IMR-90 (cell line): Measurements from ENCODE around the gene CLEC16A. TPM values are rescaled to one million over a fixed set of nuclear protein-coding genes. Genes with fewer than 3 reads are reported as not detected.

ENCODE experiments used
- ATAC-seq: fragments of 200-7000 bp; cut with Tn5 transposase; 2 replicates; pipeline ENCODE4 v1.9.1; 2020; ENCODE audit warnings: low read depth, mild to moderate bottlenecking, moderate library complexity
- BruUV-seq: library from RNA; stranded (reverse); fragments of 400-500 nt; replicated peaks from 2 replicates; lab custom pipeline; 2021; lab: Mats Ljungman, UMichigan
- CTCF ChIA-PET: fragments of 300-600 bp; formaldehyde crosslinking; extraction: SDS; loops from one replicate; lab custom pipeline; 2021; ENCODE audit warnings: antibody characterized with exemption; lab: Yijun Ruan, JAX
- POLR2A ChIA-PET: fragments of 300-600 bp; sonication (Branson Sonifier 250); formaldehyde crosslinking; loops from one replicate; lab custom pipeline; 2022; ENCODE audit warnings: antibody characterized with exemption; ENCODE audit not compliant: unreplicated experiment; lab: Charles Lee
- DNase-seq: peaks from one replicate; pipeline ENCODE4 v3.0.0; 2013
- H2AFZ ChIP-seq: replicated peaks from 2 replicates; pipeline ENCODE3; 2013; ENCODE audit warnings: low read length, mild to moderate bottlenecking; ENCODE audit not compliant: poor library complexity
- H2AK5ac ChIP-seq: 2 replicates; pipeline ENCODE4 v1.6.1; 2013; ENCODE audit warnings: low read depth, low read length, inconsistent platforms
- H2AK9ac ChIP-seq: replicated peaks from 2 replicates; pipeline ENCODE3; 2013; ENCODE audit warnings: mild to moderate bottlenecking, low read depth, low read length, moderate library complexity; ENCODE audit not compliant: poor library complexity
- H2BK120ac ChIP-seq: 2 replicates; pipeline ENCODE4 v1.6.1; 2013; ENCODE audit warnings: low read depth, low read length, inconsistent platforms
- H2BK15ac ChIP-seq: 3 replicates; pipeline ENCODE4 v1.6.1; 2013; ENCODE audit warnings: low read depth, low read length, inconsistent platforms
- H2BK20ac ChIP-seq: 2 replicates; pipeline ENCODE4 v1.6.1; 2013; ENCODE audit warnings: low read depth, mild to moderate bottlenecking, inconsistent platforms, low read length, moderate library complexity
- H2BK5ac ChIP-seq: 2 replicates; pipeline ENCODE4 v1.6.1; 2013; ENCODE audit warnings: mild to moderate bottlenecking, low read depth, low read length, inconsistent platforms; ENCODE audit not compliant: poor library complexity, severe bottlenecking
- H3K14ac ChIP-seq: replicated peaks from 2 replicates; pipeline ENCODE4 v1.6.1; 2013; ENCODE audit warnings: low read depth, low read length, inconsistent platforms
- H3K18ac ChIP-seq: 2 replicates; pipeline ENCODE4 v1.6.1; 2013; ENCODE audit warnings: low read depth, low read length, control low read depth
- H3K23ac ChIP-seq: 2 replicates; pipeline ENCODE4 v1.6.1; 2013; ENCODE audit warnings: low read depth, low read length, inconsistent platforms
- H3K27ac ChIP-seq: 2 replicates; pipeline ENCODE4 v1.5.1; 2013; ENCODE audit warnings: mild to moderate bottlenecking, control low read depth, low read length; ENCODE audit not compliant: insufficient read depth
- H3K27me3 ChIP-seq: 2 replicates; pipeline ENCODE4 v1.6.1; 2013; ENCODE audit warnings: low read length; ENCODE audit not compliant: control insufficient read depth, insufficient read depth
- H3K36me3 ChIP-seq: 2 replicates; pipeline ENCODE4 v1.6.1; 2013; ENCODE audit warnings: low read length, mixed read lengths; ENCODE audit not compliant: control insufficient read depth, insufficient read depth
- H3K4ac ChIP-seq: 2 replicates; pipeline ENCODE4 v1.6.1; 2013; ENCODE audit warnings: low read depth, low read length, inconsistent platforms
- H3K4me1 ChIP-seq: 2 replicates; pipeline ENCODE4 v1.6.1; 2013; ENCODE audit warnings: low read length, mixed read lengths; ENCODE audit not compliant: control insufficient read depth, insufficient read depth
- H3K4me2 ChIP-seq: 2 replicates; pipeline ENCODE4 v1.6.1; 2013; ENCODE audit warnings: low read depth, mild to moderate bottlenecking, control low read depth, low read length, moderate library complexity
- H3K4me3 ChIP-seq: 2 replicates; pipeline ENCODE4 v1.5.1; 2013; ENCODE audit warnings: low read depth, mild to moderate bottlenecking, control low read depth, low read length, moderate library complexity; ENCODE audit not compliant: insufficient read depth
- H3K56ac ChIP-seq: 2 replicates; pipeline ENCODE4 v1.6.1; 2013; ENCODE audit warnings: low read length, inconsistent platforms; ENCODE audit not compliant: insufficient read depth; ENCODE audit errors: extremely low read depth
- H3K79me1 ChIP-seq, 2 experiments: 2 replicates each; pipeline ENCODE4 v1.6.1; 2013; ENCODE audit warnings: low read length in 2 of 2, inconsistent platforms in 1 of 2, low read depth in 1 of 2
- H3K9ac ChIP-seq: 2 replicates; pipeline ENCODE4 v1.6.1; 2013; ENCODE audit warnings: low read depth, low read length, control low read depth
- H3K9me1 ChIP-seq: 2 replicates; pipeline ENCODE4 v1.6.1; 2013; ENCODE audit warnings: low read length, inconsistent platforms; ENCODE audit not compliant: insufficient read depth
- H3K9me3 ChIP-seq: 2 replicates; pipeline ENCODE4 v1.6.1; 2013; ENCODE audit warnings: low read length; ENCODE audit not compliant: control insufficient read depth, insufficient read depth
- H4K20me1 ChIP-seq: 2 replicates; pipeline ENCODE4 v1.6.1; 2013; ENCODE audit warnings: low read length, inconsistent platforms; ENCODE audit not compliant: insufficient read depth
- H4K5ac ChIP-seq: 2 replicates; pipeline ENCODE4 v1.6.1; 2013; ENCODE audit warnings: mild to moderate bottlenecking, low read depth, low read length, control low read depth
- H4K8ac ChIP-seq, 2 experiments: 2 replicates each; pipeline ENCODE4 v1.6.1; 2013; ENCODE audit warnings: low read depth in 2 of 2, low read length in 2 of 2, control low read depth in 1 of 2, inconsistent platforms in 1 of 2
- H4K91ac ChIP-seq: 2 replicates; pipeline ENCODE4 v1.6.1; 2013; ENCODE audit warnings: low read depth, low read length, inconsistent platforms; ENCODE audit not compliant: insufficient read depth
- BHLHE40 ChIP-seq: fragments of 150-350 bp; IDR thresholded peaks from 2 replicates; pipeline ENCODE4 v1.6.1; 2016; ENCODE audit warnings: mild to moderate bottlenecking, low read depth, low read length
- CEBPB ChIP-seq: IDR thresholded peaks from 2 replicates; pipeline ENCODE4 v1.6.1; 2012; ENCODE audit warnings: low read depth, low read length, improper control_type of control experiment
- CHD1 ChIP-seq: IDR thresholded peaks from 2 replicates; pipeline ENCODE4 v1.6.1; 2012; ENCODE audit warnings: low read depth, low read length, improper control_type of control experiment
- FOS ChIP-seq: fragments of 150-350 bp; IDR thresholded peaks from 2 replicates; pipeline ENCODE4 v1.6.1; 2016; ENCODE audit warnings: low read depth, low read length
- MAFK ChIP-seq: IDR thresholded peaks from 2 replicates; pipeline ENCODE4 v1.6.1; 2012; ENCODE audit warnings: low read depth, low read length, improper control_type of control experiment
- MAZ ChIP-seq: IDR thresholded peaks from 2 replicates; pipeline ENCODE4 v1.6.1; 2012; ENCODE audit warnings: low read depth, mild to moderate bottlenecking, low read length, improper control_type of control experiment, moderate library complexity, borderline replicate concordance
- MXI1 ChIP-seq: IDR thresholded peaks from 2 replicates; pipeline ENCODE4 v1.6.1; 2012; ENCODE audit warnings: low read depth, mild to moderate bottlenecking, low read length, moderate library complexity, borderline replicate concordance
- NFE2L2 ChIP-seq: fragments of 150-350 bp; IDR thresholded peaks from 2 replicates; pipeline ENCODE4 v1.6.1; 2016; ENCODE audit warnings: low read depth, mild to moderate bottlenecking, low read length
- POLR2A ChIP-seq: IDR thresholded peaks from 2 replicates; pipeline ENCODE4 v1.6.1; 2012; ENCODE audit warnings: mild to moderate bottlenecking, low read depth, low read length
- RAD21 ChIP-seq: IDR thresholded peaks from 2 replicates; pipeline ENCODE4 v1.6.1; 2012; ENCODE audit warnings: low read length, improper control_type of control experiment
- RCOR1 ChIP-seq: IDR thresholded peaks from 2 replicates; pipeline ENCODE4 v1.6.1; 2012; ENCODE audit warnings: mild to moderate bottlenecking, low read length, improper control_type of control experiment; ENCODE audit not compliant: insufficient replicate concordance
- RFX5 ChIP-seq: IDR thresholded peaks from 2 replicates; pipeline ENCODE4 v1.8.0; 2012; ENCODE audit warnings: low read depth, mild to moderate bottlenecking, low read length, moderate library complexity
- SMC3 ChIP-seq: fragments of 150-350 bp; IDR thresholded peaks from 2 replicates; pipeline ENCODE4 v1.6.1; 2016; ENCODE audit warnings: low read depth, mild to moderate bottlenecking, antibody characterized with exemption, low read length, moderate library complexity
- WGBS, 2 experiments: methylation state at CpG; one replicate each; pipeline versions ENCODE4 v1.1.5 to v1.1.7; 2013; ENCODE audit warnings: missing lambda C conversion rate in 2 of 2; ENCODE audit not compliant: insufficient read length in 1 of 2; ENCODE audit errors: extremely low coverage in 2 of 2; 5-methylcytosine and 5-hydroxymethylcytosine counted together
- dilution Hi-C: fragments of 300-500 bp; cut with HindIII; formaldehyde crosslinking; loops from one replicate; pipeline ENCODE4 v1.14.3; 2018; ENCODE audit warnings: low sequenced_read_pairs; ENCODE audit not compliant: unreplicated experiment
- in situ Hi-C: fragments of 300-500 bp; cut with MboI; formaldehyde crosslinking; loops from 3 replicates; pipeline ENCODE4 v1.14.3; 2019; ENCODE audit warnings: low sequenced_read_pairs, inconsistent platforms, mixed read lengths
- intact Hi-C: fragments of 100-400 bp; cut with micrococcal nuclease; formaldehyde crosslinking; loops from 2 replicates; pipeline ENCODE4 v1.10.0; 2022
- polyA plus RNA-seq, 3 experiments: library from polyadenylated mRNA; depleted of rRNA; stranded (reverse); fragments of >200 nt; gene quantifications; 2 replicates each; pipeline ENCODE4 v1.2.3, GENCODE V29; 2012; ENCODE audit warnings: low replicate concordance in 1 of 3
- total RNA-seq: library from RNA; depleted of rRNA; stranded (reverse); fragments of >200 nt; gene quantifications from 2 replicates; pipeline ENCODE4 v1.2.3, GENCODE V29; 2012
- TF ChIP-seq, protein P1 (sequence below): fragments of 150-350 bp; IDR thresholded peaks from 2 replicates; pipeline ENCODE4 v1.6.1; 2017; ENCODE audit warnings: mild to moderate bottlenecking, antibody characterized with exemption, low read length, low read depth
- TF ChIP-seq, protein P2 (sequence below): fragments of 150-350 bp; IDR thresholded peaks from 2 replicates; pipeline ENCODE4 v1.6.1; 2016; ENCODE audit warnings: low read depth, mild to moderate bottlenecking, low read length, moderate library complexity, borderline replicate concordance

Gene CLEC16A
- total and polyA plus RNA-seq, 2 of the 4 experiments (the other 2 are of a cell fraction), result 15.9 to 16.5 TPM

GRCh38 chr16:10922328-10923145 is 21.8 kb upstream of the CLEC16A start:
- dilution Hi-C loops, result no loop called here
- in situ Hi-C loops, result loop anchor here (25.0 kb wide), 1 partner anchor 660 kb away; no protein-coding TSS in a partner anchor
- no peak overlapping the region for H3K14ac ChIP-seq
- no peak overlapping the region for H2BK20ac ChIP-seq
- ChIA-PET CTCF (no interaction called here), POLR2A (no interaction called here)
- H3K36me3 ChIP-seq, result peaks cover 20% of the 10 kb centered on the region
- no peaks in the 10 kb centered on the region; the same call in 1 of the 2 replicates for H4K20me1 ChIP-seq
- no peak overlapping the region for H2AK9ac ChIP-seq
- H3K18ac ChIP-seq, result no peak overlapping the region
- no peak overlapping the region for H4K5ac ChIP-seq
- no peak for TF ChIP-seq FOS
- no peak for TF ChIP-seq RAD21
- TF ChIP-seq, protein P1, sequence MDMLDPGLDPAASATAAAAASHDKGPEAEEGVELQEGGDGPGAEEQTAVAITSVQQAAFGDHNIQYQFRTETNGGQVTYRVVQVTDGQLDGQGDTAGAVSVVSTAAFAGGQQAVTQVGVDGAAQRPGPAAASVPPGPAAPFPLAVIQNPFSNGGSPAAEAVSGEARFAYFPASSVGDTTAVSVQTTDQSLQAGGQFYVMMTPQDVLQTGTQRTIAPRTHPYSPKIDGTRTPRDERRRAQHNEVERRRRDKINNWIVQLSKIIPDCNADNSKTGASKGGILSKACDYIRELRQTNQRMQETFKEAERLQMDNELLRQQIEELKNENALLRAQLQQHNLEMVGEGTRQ, result no peak
- no peak for TF ChIP-seq CHD1
- no peak for TF ChIP-seq CEBPB
- no peak for TF ChIP-seq RFX5
- TF ChIP-seq RCOR1, result no peak
- TF ChIP-seq MXI1, result no peak
- no peak for TF ChIP-seq NFE2L2
- no peak for TF ChIP-seq MAZ
- TF ChIP-seq SMC3, result no peak
- TF ChIP-seq BHLHE40, result no peak
- TF ChIP-seq, protein P2, sequence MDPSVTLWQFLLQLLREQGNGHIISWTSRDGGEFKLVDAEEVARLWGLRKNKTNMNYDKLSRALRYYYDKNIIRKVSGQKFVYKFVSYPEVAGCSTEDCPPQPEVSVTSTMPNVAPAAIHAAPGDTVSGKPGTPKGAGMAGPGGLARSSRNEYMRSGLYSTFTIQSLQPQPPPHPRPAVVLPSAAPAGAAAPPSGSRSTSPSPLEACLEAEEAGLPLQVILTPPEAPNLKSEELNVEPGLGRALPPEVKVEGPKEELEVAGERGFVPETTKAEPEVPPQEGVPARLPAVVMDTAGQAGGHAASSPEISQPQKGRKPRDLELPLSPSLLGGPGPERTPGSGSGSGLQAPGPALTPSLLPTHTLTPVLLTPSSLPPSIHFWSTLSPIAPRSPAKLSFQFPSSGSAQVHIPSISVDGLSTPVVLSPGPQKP, result no peak
- no peak for TF ChIP-seq POLR2A
- TF ChIP-seq MAFK, result no peak
- H3K9ac ChIP-seq, result no peak overlapping the region
- ATAC-seq, result peak; percentile 9
- no peak overlapping the region for H3K56ac ChIP-seq
- no peak overlapping the region for H2BK15ac ChIP-seq
- intact Hi-C loops, result no loop called here
- H3K4me3 ChIP-seq, result no peak overlapping the region
- peaks cover 0 to 7% of the 10 kb centered on the region in 2 experiments; a peak in 1 of 4 replicates for H3K79me1 ChIP-seq
- no TSS peak for BruUV-seq
- no peak overlapping the region for H2AFZ ChIP-seq
- 100% methylated on average over 1 of the region's 14 CpGs; no CpG with 5 or more reads in 1 of the 2 experiments for WGBS, 2 experiments
- H3K4me2 ChIP-seq, result no peak overlapping the region
- H2BK120ac ChIP-seq, result no peak overlapping the region
- H3K9me1 ChIP-seq, result no peaks in the 10 kb centered on the region
- no peak overlapping the region for H4K8ac ChIP-seq
- H2BK5ac ChIP-seq, result no peak overlapping the region
- no peak overlapping the region for H3K23ac ChIP-seq
- peaks cover 5% of the 10 kb centered on the region for H3K4me1 ChIP-seq
- peak; percentile 58 for DNase-seq
- H2AK5ac ChIP-seq, result no peak overlapping the region
- H3K27me3 ChIP-seq, result no peaks in the 10 kb centered on the region
- H3K4ac ChIP-seq, result no peak overlapping the region
- no peak overlapping the region for H4K91ac ChIP-seq
- no peak overlapping the region for H3K27ac ChIP-seq
- H3K9me3 ChIP-seq, result no peaks in the 10 kb centered on the region
